Stimulated activated CD4-positive, alpha-beta T cell treated with anti-CD3 and anti-CD28 coated beads, Interleukin-12 subunit alpha, Interleukin-12 subunit beta, amount 100 ng/mL, for 24 hours (primary cell): ENCODE measurements around the gene ARF5.
"Not testable (repeated sequence)": the region's sequence is repeated elsewhere in the genome, so short reads cannot be mapped to it uniquely, and the experiment has no call there.

ENCODE experiments used
- DNase-seq, 2 experiments: peaks; one replicate each; pipeline ENCODE4 v3.0.0-alpha.2; 2020; ENCODE audit warnings: low read depth in 2 of 2

ARF5 gene

DNA sequence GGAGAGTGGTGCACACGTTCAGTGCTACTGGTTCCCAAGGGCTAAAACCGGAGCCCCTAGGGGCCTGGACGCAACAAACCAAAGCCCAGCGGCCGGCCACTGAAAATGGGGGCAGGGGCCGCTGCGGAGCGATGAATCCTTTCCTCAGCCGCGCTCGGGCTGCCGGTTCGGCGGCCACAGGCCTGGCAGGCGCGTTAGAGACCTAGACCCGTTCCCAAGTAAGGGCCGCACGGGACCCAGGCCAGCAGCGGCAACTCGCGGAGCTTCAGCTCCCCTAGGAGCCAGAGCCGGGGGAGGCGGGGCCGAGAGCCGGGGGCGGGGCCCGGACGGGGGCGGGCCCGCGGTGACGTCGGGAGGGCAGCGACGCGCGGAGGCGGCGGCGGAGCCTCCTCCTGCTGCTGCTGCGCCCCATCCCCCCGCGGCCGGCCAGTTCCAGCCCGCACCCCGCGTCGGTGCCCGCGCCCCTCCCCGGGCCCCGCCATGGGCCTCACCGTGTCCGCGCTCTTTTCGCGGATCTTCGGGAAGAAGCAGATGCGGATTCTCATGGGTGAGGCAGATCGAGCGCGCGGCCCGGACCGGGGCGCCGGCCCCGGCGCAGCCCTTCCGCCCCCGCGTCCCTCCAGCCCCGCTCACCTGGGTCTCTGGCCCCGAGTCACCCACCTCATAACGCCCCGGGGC, at the start of gene ARF5:
TSS of gene ARF5 (plus strand) at position 393 of the 678 bp plus-strand sequence. CDS start at position 481, 88 bp downstream.
- DNase-seq: peak; percentile 78 to 80

DNA sequence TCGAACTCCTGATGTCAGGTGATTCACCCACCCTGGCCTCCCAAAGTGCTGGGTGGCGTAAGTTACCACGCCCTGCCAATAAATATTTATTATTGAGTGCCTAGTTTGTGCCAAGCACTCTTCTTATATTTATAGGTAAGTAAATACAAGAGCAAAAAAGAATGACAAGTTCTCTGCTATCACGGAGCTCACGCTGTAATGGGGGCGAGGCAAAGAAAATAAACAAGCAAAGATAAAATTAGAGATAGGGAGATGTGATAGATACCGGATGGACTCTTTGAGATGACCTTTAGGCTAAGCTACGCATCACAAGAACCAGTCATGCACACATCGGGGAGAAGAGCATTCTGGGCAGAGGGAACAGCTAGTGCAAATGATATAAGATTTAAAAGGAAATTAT, 49.1 kb upstream of the ARF5 start:
- DNase-seq: no peak

DNA sequence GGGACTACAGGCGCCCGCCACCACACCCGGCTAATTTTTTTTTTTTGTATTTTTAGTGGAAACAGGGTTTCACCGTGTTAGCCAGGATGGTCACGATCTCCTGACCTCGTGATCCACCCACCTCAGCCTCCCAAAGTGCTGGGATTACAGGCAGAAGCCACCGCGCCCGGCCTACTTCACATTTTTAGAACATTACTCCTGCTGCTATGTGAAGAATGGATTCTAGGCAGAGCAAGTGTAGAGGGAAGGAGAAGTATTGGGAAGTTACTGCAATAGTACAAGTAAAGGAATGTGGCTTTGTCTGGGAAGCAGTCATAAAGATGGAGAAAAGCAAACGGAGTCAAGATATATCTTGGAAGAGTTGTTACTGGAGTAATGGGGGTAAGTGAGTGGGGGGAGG, 47.8 kb upstream of the ARF5 start:
- not testable (repeated sequence) for DNase-seq

GRCh38 chr7:127541548-127541947, 46.7 kb upstream of the ARF5 start:
- DNase-seq: no peak

GRCh38 chr7:127546313-127546712, 41.9 kb upstream of the ARF5 start:
- DNase-seq: no peak

DNA sequence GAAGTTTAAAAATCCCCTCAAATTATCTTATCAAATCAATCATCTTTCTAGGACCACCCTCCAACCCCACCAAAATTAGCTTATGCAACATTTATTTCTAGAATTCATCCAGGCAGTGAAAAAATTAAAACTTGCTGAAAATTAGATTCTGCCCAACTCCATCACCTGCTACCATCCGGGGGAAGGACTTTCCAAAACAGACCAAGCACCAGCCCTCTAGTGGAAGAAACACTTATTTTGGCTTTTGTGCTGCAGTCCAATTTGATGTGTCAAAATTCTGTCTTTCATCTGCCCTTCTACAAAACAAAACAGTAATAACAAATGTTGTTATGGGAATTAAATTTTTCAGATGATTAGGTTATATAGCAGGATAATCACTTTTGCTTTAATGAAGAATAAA, 38.0 kb upstream of the ARF5 start:
- no peak for DNase-seq

GRCh38 chr7:127551941-127552340, 36.3 kb upstream of the ARF5 start:
- DNase-seq: no peak

GRCh38 chr7:127556404-127556803, 31.8 kb upstream of the ARF5 start:
- DNase-seq: no peak

DNA sequence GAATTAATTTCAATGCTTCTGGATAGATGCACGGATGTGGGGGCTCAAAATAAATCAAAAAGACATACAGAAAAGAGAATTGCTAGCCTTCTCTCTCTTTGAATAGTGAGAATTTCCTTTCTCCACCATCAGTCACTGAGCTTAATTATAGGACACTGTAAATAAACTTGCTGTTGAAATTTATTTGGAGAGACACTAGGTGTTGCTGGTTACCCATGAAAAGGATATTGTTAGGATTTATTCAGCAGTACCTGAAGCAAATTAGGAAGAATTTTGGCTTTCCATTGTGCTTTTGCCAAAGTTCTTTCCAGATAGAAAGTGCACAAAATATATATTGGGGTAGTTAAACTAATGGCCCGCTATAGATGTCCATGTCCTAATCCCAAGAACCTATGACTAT, 30.4 kb upstream of the ARF5 start:
- DNase-seq: no peak

- no peak for DNase-seq
These were observed 22.0 kb upstream of the ARF5 start for GRCh38 chr7:127566242-127566641.

- not testable (repeated sequence) for DNase-seq
These were observed 20.2 kb upstream of the ARF5 start for GRCh38 chr7:127568034-127568433.

- no peak for DNase-seq
These were observed 16.3 kb upstream of the ARF5 start for GRCh38 chr7:127571741-127572505.

GRCh38 chr7:127578036-127578684, 10.1 kb upstream of the ARF5 start:
- no peak for DNase-seq

- DNase-seq: no peak
These were observed 9.4 kb upstream of the ARF5 start for GRCh38 chr7:127578711-127579275.

DNA sequence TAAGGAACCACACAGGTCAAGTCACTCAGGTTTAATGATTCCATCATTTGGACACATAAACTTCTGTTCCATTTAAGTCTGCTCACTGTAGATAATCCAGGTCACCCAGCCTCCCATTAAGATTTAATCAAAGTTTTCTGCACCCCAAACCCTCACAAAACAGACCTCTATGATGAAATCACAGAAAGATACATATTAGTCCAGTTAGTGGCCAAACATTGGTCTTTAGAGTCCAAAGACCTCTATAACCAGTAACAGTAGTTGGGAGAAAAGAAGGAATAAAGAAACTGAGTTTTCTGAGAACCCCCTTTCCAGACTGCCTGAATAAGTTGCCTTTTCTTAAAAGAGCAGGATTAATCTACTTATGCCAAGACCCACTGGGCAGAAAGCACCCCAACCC, 7.6 kb upstream of the ARF5 start:
- no peak for DNase-seq

DNA sequence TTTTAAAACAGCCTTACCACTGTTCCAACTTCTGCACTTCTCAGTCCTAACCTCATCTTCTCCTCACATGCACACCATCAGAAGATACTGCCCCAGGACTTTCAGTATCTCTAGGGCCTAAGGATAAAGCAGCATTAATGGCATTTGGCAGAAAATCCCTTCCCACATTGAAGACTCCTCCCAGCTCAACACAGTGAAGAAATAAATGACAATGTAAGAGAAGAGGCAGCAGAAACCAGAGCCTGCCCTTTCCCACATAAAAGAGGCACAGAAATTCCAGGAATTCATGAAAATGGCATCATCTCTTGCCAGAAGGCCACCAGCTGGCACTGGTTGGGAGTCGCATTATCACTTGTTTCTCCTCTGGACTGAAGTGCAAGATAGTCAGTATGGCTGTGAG, 6.5 kb upstream of the ARF5 start:
- no peak for DNase-seq

- no peak for DNase-seq
These were observed 5.8 kb upstream of the ARF5 start for GRCh38 chr7:127582361-127582760.

- DNase-seq: no peak
These were observed 3.6 kb upstream of the ARF5 start for GRCh38 chr7:127584648-127585043.

DNA sequence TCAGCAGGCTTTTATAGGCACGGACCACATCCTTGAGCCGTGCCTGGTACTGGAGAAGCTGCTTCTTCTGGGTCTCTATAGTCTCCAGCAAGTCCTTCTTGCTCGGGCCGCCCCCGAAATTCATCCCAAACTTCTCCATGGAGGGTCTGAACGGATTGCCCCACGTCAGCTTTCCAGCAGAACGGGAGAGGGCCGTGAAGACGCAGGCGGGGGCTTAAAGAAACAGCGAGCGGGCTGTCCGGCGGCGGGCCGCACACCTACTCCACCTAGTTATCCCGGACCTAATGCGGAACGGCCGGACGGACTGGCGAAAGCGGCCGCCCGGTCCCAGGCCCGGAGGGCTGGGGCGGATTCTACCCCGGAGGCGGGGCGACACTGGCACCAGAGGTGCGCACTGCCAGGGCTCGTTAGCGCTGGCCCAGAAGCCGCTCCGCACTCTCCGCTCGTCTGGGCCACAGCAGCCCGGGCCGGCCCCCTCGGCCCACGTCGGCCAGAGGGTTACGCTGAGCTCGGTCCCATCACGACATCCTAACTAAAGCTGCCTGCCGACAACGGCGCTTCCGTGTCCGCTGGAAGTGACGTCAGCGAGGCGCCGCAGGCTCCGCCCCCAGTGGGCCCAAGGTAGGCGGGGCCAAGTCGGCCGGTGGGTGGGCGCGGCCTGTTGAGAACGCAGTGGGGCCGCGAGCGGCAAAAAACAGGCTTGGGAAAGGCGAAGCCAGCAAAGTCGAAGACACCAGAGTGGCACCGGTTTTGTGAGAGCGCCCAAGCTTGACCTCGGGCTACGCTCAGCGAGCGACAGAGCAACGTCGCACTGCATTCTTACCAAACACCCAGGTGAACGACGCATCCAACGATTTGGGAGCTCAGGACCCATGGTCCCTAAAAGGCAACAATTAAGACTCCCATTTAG, 2.9 kb upstream of the ARF5 start, which contains the start of gene GCC1:
TSS of gene GCC1 (minus strand) at position 553 of the 910 bp plus-strand sequence. CDS start at position 139, 414 bp downstream.
- DNase-seq: peak; percentile 90 to 92

GRCh38 chr7:127586346-127586745, 1.9 kb upstream of the ARF5 start:
- DNase-seq: no peak

DNA sequence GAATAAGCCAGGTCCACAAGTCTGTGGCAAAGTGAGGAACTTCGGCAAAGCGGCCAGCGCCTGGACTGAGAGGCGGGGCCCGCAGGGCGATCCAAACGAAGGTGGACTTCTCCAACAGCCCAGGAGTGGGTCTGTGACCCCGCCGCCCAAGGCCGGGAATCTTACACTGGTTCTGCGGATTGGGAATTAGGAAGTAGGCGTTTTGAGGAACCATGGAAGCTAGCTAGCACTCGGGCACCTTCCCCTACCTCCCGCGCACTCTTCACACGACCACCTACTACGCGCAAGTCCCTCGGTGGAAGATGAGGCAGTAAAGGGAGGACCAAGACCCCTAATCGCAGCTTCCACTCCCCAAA, 570 bp upstream of the ARF5 start:
- DNase-seq: no peak
